HepG2 (cell line): Measurements from ENCODE around the gene PPM1K. TPM values are rescaled to one million over a fixed set of nuclear protein-coding genes. Genes with fewer than 3 reads are reported as not detected.
A peak's percentile ranks its signal among the peaks of the same experiment; 100 is the strongest.

Experiments
- CAMTA2 ChIP-seq: sonication (generic); formaldehyde crosslinking; IDR thresholded peaks from 2 replicates; pipeline ENCODE4 v1.4.0; 2020; ENCODE audit warnings: mild to moderate bottlenecking, missing genetic modification reagents, borderline replicate concordance
- GATAD2A ChIP-seq: IDR thresholded peaks from 2 replicates; pipeline ENCODE4 v1.6.1; 2016
- PRDM15 ChIP-seq: sonication (generic); formaldehyde crosslinking; IDR thresholded peaks from 2 replicates; pipeline ENCODE4 v1.4.0; 2020; ENCODE audit warnings: missing genetic modification reagents
- SOX6 ChIP-seq, 2 experiments: fragments of 450-650 bp in 1 of 2; sonication (generic) in 1 of 2; formaldehyde crosslinking in 1 of 2; IDR thresholded peaks; 2 replicates each; pipeline versions ENCODE4 v1.4.0 to v1.6.1; 2017 to 2020; ENCODE audit warnings: antibody characterized with exemption in 1 of 2, mild to moderate bottlenecking in 1 of 2, missing genetic modification reagents in 1 of 2
- ZNF670 ChIP-seq: sonication (generic); formaldehyde crosslinking; IDR thresholded peaks from 2 replicates; pipeline ENCODE4 v1.8.0; 2022; ENCODE audit warnings: mild to moderate bottlenecking, missing genetic modification reagents, borderline replicate concordance
- ZSCAN5A ChIP-seq: sonication (generic); formaldehyde crosslinking; IDR thresholded peaks from 2 replicates; pipeline ENCODE4 v1.8.0; 2022; ENCODE audit warnings: mild to moderate bottlenecking, missing genetic modification reagents, borderline replicate concordance
- polyA plus RNA-seq, 8 experiments: library from polyadenylated mRNA; depleted of rRNA in 3 of 8; stranded (reverse) in 7 of 8; unstranded in 1 of 8; fragments of >200 nt; fragmentation: Illumina TruSeq in 4 of 8; extraction: Trizol in 4 of 8; gene quantifications; 2 replicates each; pipeline versions ENCODE4 v1.2.1 to v1.2.3, GENCODE V29; 2011 to 2016; ENCODE audit warnings: low read depth in 4 of 8, missing spikeins in 1 of 8, mixed read lengths in 1 of 8; ENCODE audit not compliant: insufficient read depth in 1 of 8
- total RNA-seq, 5 experiments: library from RNA; depleted of rRNA; stranded (reverse); fragments of >200 nt; fragmentation: Illumina TruSeq; extraction: Trizol; gene quantifications; 2 replicates each; pipeline ENCODE4 v1.2.3, GENCODE V29; 2016; ENCODE audit warnings: low read depth in 1 of 5
- TF ChIP-seq, protein P1 (sequence below): sonication (generic); formaldehyde crosslinking; IDR thresholded peaks from 2 replicates; pipeline ENCODE4 v1.5.1; 2020; ENCODE audit warnings: mild to moderate bottlenecking, moderate library complexity, missing genetic modification reagents
- TF ChIP-seq, protein P2 (sequence below), 2 experiments: fragments of 450-650 bp in 1 of 2; sonication (generic) in 1 of 2; formaldehyde crosslinking in 1 of 2; IDR thresholded peaks; 2 replicates each; pipeline versions ENCODE4 v1.6.1 to v1.8.0; 2016 to 2022; ENCODE audit warnings: antibody characterized with exemption in 1 of 2, mild to moderate bottlenecking in 1 of 2, missing genetic modification reagents in 1 of 2

The PPM1K gene
- total and polyA plus RNA-seq, 2 of the 13 experiments (the other 11 are each of a cell fraction or from before 2014, with no cell fraction given), result 11.9 to 17.8 TPM

- TF ChIP-seq PRDM15 (CRISPR knock-in tag) (no peak), SOX6 (IDR thresholded peaks at IDR 0.05) (no peak), SOX6 (CRISPR knock-in tag; IDR thresholded peaks at IDR 0.05) (peak; percentile 99), ZSCAN5A (CRISPR knock-in tag) (peak; percentile 91; the same call in 1 of the 2 replicates), GATAD2A (CRISPR knock-in tag) (peak; percentile 77; the same call in 1 of the 2 replicates), CAMTA2 (CRISPR knock-in tag) (no peak), ZNF670 (CRISPR knock-in tag) (no peak)
- TF ChIP-seq, protein P1, sequence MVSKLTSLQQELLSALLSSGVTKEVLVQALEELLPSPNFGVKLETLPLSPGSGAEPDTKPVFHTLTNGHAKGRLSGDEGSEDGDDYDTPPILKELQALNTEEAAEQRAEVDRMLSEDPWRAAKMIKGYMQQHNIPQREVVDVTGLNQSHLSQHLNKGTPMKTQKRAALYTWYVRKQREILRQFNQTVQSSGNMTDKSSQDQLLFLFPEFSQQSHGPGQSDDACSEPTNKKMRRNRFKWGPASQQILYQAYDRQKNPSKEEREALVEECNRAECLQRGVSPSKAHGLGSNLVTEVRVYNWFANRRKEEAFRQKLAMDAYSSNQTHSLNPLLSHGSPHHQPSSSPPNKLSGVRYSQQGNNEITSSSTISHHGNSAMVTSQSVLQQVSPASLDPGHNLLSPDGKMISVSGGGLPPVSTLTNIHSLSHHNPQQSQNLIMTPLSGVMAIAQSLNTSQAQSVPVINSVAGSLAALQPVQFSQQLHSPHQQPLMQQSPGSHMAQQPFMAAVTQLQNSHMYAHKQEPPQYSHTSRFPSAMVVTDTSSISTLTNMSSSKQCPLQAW (CRISPR knock-in tag), result peak; percentile 52; the same call in 1 of the 2 replicates
- TF ChIP-seq, protein P2, sequence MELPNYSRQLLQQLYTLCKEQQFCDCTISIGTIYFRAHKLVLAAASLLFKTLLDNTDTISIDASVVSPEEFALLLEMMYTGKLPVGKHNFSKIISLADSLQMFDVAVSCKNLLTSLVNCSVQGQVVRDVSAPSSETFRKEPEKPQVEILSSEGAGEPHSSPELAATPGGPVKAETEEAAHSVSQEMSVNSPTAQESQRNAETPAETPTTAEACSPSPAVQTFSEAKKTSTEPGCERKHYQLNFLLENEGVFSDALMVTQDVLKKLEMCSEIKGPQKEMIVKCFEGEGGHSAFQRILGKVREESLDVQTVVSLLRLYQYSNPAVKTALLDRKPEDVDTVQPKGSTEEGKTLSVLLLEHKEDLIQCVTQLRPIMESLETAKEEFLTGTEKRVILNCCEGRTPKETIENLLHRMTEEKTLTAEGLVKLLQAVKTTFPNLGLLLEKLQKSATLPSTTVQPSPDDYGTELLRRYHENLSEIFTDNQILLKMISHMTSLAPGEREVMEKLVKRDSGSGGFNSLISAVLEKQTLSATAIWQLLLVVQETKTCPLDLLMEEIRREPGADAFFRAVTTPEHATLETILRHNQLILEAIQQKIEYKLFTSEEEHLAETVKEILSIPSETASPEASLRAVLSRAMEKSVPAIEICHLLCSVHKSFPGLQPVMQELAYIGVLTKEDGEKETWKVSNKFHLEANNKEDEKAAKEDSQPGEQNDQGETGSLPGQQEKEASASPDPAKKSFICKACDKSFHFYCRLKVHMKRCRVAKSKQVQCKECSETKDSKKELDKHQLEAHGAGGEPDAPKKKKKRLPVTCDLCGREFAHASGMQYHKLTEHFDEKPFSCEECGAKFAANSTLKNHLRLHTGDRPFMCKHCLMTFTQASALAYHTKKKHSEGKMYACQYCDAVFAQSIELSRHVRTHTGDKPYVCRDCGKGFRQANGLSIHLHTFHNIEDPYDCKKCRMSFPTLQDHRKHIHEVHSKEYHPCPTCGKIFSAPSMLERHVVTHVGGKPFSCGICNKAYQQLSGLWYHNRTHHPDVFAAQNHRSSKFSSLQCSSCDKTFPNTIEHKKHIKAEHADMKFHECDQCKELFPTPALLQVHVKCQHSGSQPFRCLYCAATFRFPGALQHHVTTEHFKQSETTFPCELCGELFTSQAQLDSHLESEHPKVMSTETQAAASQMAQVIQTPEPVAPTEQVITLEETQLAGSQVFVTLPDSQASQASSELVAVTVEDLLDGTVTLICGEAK (IDR thresholded peaks at IDR 0.05), result no peak
- TF ChIP-seq, protein P2 (CRISPR knock-in tag; IDR thresholded peaks at IDR 0.05), result 0 out of 2 replicates have a peak, but pooled peaks have one; percentile 31
These were observed 68.0 kb downstream of the PPM1K start (continued) for GRCh38 chr4:88216395-88216794.
